Stomach (tissue), 4 donors: ENCODE measurements around the gene NTF3.

ENCODE experiments used
- EP300 ChIP-seq: sonication (generic); formaldehyde crosslinking; IDR thresholded peaks from one replicate; pipeline ENCODE4 v1.6.1; 2017; ENCODE audit warnings: antibody characterized with exemption
- POLR2AphosphoS5 ChIP-seq, 3 donors: sonication (generic); formaldehyde crosslinking; IDR thresholded peaks; one replicate each; pipeline ENCODE4 v1.6.1; 2016; ENCODE audit warnings: antibody characterized with exemption in 3 of 3

DNA sequence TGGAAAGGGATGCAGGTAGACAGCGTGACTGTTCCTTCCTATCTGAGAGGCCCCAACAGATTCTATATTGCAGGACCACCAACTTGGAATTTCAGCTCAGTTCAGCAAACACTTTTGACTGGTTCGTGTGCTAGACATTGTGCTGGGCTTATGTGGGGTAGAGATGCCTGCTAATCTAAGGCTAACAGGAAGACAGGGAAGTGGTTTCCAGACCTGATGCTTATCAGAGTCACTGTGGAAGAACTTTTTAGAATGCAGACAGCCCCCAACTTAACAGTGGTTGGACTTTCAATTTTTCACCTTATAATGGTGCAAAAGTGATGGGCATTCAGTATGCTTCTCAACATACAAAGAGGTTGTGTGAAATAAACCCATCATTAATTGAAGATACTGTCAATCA is 32.2 kb downstream of the NTF3 start:
- TF ChIP-seq POLR2AphosphoS5 (IDR thresholded peaks at IDR 0.05) (no peak), EP300 (no peak)
